ENCODE measurements around the gene SELPLG. TPM values are rescaled to one million over a fixed set of nuclear protein-coding genes. Genes with fewer than 3 reads are reported as not detected.

Gene SELPLG
- total RNA-seq, 1 experiment from 2014 or later: 0.41 TPM

- Histone ChIP-seq H3K27ac (ENCODE audit: low read length) (no peak overlapping the region), H3K4me3 (ENCODE audit: low read depth in 2 of 2, low read length in 2 of 2) (no peak overlapping the region), H3K4me1 (ENCODE audit: control insufficient read depth, insufficient read depth, low read length) (no peaks in the 10 kb centered on the region), H3K27me3 (ENCODE audit: control insufficient read depth, insufficient read depth, low read length) (no peaks in the 10 kb centered on the region), H3K36me3 (ENCODE audit: control insufficient read depth, insufficient read depth, low read length) (peaks cover 8% of the 10 kb centered on the region; the same call in 1 of the 2 replicates), H3K9me3 (ENCODE audit: control insufficient read depth, insufficient read depth, low read depth, low read length) (no peaks in the 10 kb centered on the region)
- ATAC-seq (no peak), DNase-seq (ENCODE audit: low read depth, low spot score) (no peak)
- ChIA-PET CTCF (no interaction called here), POLR2A (no interaction called here)
- intact Hi-C loops (cut with micrococcal nuclease; ENCODE audit: unreplicated experiment): no loop called here
- in situ Hi-C loops (cut with HindIII; ENCODE audit: low pct_unique_long_range_greater_than_20kb, low sequenced_read_pairs): no loop called here
- BruUV-seq (replicated peaks): no TSS peak
- TF ChIP-seq CTCF (IDR thresholded peaks at IDR 0.05) (no peak), TCF7L2 (IDR thresholded peaks at IDR 0.05; ENCODE audit: low read depth, low read length) (no peak), REST (IDR thresholded peaks at IDR 0.05; ENCODE audit: insufficient read depth in 1 of 2, low read depth in 2 of 2, low read length in 1 of 2) (no peak), SIN3A (IDR thresholded peaks at IDR 0.05; ENCODE audit: borderline replicate concordance, insufficient read depth, low read depth, low read length) (no peak), POLR2AphosphoS5 (IDR thresholded peaks at IDR 0.05; ENCODE audit: low read depth, low read length) (no peak)
Observed at GRCh38 chr12:108642899-108643654, 9.4 kb upstream of the SELPLG start.

GRCh38 chr12:108642269-108642870 is 8.7 kb upstream of the SELPLG start:
- TF ChIP-seq CTCF (IDR thresholded peaks at IDR 0.05) (no peak), REST (IDR thresholded peaks at IDR 0.05; ENCODE audit: insufficient read depth in 1 of 2, low read depth in 2 of 2, low read length in 1 of 2) (no peak), POLR2AphosphoS5 (IDR thresholded peaks at IDR 0.05; ENCODE audit: low read depth, low read length) (no peak), SIN3A (IDR thresholded peaks at IDR 0.05; ENCODE audit: borderline replicate concordance, insufficient read depth, low read depth, low read length) (no peak), TCF7L2 (IDR thresholded peaks at IDR 0.05; ENCODE audit: low read depth, low read length) (no peak)
- CTCF ChIA-PET: no interaction called here
- intact Hi-C loops (cut with micrococcal nuclease; ENCODE audit: unreplicated experiment): no loop called here
- DNase-seq (ENCODE audit: low read depth, low spot score): no peak
- POLR2A ChIA-PET: no interaction called here
- Histone ChIP-seq H3K4me3 (ENCODE audit: low read depth in 2 of 2, low read length in 2 of 2) (no peak overlapping the region), H3K4me1 (ENCODE audit: control insufficient read depth, insufficient read depth, low read length) (no peaks in the 10 kb centered on the region), H3K36me3 (ENCODE audit: control insufficient read depth, insufficient read depth, low read length) (peaks cover 8% of the 10 kb centered on the region; the same call in 1 of the 2 replicates), H3K9me3 (ENCODE audit: control insufficient read depth, insufficient read depth, low read depth, low read length) (no peaks in the 10 kb centered on the region), H3K27me3 (ENCODE audit: control insufficient read depth, insufficient read depth, low read length) (no peaks in the 10 kb centered on the region), H3K27ac (ENCODE audit: low read length) (no peak overlapping the region)
- in situ Hi-C loops (cut with HindIII; ENCODE audit: low pct_unique_long_range_greater_than_20kb, low sequenced_read_pairs): no loop called here
- no TSS peak for BruUV-seq (replicated peaks)
- no peak for ATAC-seq

Measured in Panc1 (cell line).